GM12873 (cell line): ENCODE measurements around the gene COL13A1.

Experiments used
- CTCF ChIP-seq: IDR thresholded peaks from 2 replicates; pipeline ENCODE4 v1.5.1; 2012; ENCODE audit warnings: low read depth, mild to moderate bottlenecking, moderate library complexity, low read length, control low read depth; ENCODE audit not compliant: insufficient read depth; ENCODE audit errors: missing control alignments

Gene COL13A1

DNA sequence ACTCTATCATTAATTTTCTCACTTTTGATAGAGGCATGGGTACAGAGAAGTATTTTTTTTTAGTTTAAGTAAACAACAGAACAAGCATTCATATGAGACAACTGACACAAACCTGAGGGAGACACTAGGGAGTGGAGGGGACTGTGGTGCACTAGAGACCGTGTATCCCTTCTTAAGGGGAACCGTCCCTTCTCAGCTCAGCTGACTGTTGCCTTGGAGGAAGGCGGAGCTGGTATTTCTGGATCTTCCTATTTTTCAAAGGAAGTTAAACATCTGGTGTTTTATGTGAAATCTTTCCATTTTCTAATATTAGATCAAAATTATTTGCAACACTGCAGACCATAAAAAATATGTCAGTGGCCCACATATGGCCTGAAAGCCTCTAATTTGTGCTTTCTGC lies 137.4 kb downstream of the COL13A1 start:
- no peak for TF ChIP-seq CTCF

- TF ChIP-seq CTCF: no peak
Observed at GRCh38 chr10:69939481-69939880, 137.8 kb downstream of the COL13A1 start.

GRCh38 chr10:69941730-69942129 lies 140.0 kb downstream of the COL13A1 start:
- TF ChIP-seq CTCF: no peak

- TF ChIP-seq CTCF: no peak
Observed at GRCh38 chr10:69943292-69943820, 141.7 kb downstream of the COL13A1 start.

GRCh38 chr10:69944761-69945160 lies 143.1 kb downstream of the COL13A1 start:
- TF ChIP-seq CTCF: no peak

DNA sequence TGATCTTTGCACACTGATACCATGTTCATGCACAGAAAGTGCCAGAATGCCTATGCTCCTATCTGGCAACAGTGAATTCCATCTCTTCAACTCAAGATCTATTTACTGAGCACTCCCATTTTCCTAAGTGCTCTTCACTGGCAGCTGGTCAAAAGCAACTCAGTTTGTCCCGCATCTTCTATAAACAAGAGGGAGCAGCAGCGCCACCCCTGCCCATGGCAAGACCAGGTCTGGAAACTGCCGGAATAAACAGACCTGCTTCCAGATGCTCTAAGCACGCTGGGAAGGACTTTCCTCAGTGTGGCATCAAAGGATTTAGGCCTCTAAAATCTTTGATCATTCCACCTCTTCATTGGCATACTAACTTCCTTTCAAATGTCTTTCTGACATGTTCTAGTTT lies 146.6 kb downstream of the COL13A1 start:
- no peak for TF ChIP-seq CTCF

- TF ChIP-seq CTCF: no peak
Observed at GRCh38 chr10:69949770-69950169, 148.1 kb downstream of the COL13A1 start.

- TF ChIP-seq CTCF: no peak
Observed at GRCh38 chr10:69951658-69952057, 150.0 kb downstream of the COL13A1 start.
